ENCODE data around the gene MCTP1.
"Not testable (repeated sequence)": the region's sequence is repeated elsewhere in the genome, so short reads cannot be mapped to it uniquely, and the experiment has no call there.

Gene MCTP1

DNA sequence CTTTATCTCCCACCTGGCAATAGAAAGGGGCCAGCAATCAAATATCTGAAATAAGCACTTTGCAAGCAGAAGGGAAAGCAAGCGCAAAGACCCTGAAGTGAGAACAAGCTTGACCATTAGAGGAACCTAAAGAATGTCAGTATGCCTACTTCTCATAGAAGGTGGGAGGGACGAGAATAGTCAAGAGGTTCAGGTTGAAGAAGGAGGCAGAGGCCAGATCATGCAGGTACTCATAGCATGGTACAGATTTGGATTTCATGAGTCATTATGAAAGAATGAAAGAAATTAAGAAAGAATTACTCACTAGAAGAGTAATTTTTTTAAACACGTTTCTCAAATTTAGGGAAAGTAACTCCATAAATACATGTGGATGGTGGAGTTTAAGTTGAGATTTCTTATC is 33.7 kb downstream of the MCTP1 start:
- DNase-seq, result no peak

DNA sequence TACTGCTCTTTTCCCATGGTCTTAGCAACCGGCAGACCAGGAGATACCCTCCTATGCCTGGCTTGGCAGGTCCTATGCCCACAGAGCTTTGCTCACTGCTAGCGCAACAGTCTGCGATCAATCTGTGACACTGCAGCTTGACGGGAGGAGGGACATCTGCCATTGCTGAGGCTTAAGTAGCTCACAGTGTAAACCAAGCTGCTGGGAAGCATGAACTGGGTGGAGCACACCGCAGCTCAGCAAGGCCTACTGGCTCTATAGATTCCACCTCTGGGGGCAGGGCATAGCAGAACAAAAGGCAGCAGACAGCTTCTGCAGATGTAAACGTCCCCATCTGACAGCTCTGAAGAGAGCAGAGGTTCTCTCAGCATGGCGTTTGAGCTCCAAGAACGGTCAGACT is 40.4 kb downstream of the MCTP1 start:
- DNase-seq, result no peak

DNA sequence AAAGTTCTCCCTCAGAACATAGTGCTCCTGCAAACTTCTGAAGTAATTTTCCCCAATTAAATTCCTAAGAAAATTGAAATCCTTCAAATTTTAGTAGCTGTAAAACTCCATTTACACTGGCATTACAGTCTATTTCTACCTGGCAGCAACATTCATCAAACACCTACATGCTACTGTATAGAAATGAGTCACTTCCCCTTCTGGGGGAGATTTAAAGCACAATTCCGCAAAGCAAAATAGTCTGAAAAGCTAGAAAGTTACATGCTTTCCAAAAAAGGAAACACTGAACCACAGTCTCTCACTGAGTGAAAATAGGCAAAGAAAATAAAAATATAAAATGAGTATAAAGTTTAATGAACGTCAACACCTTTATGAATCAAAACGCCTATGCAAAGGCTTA is 43.3 kb downstream of the MCTP1 start:
- no peak for DNase-seq

DNA sequence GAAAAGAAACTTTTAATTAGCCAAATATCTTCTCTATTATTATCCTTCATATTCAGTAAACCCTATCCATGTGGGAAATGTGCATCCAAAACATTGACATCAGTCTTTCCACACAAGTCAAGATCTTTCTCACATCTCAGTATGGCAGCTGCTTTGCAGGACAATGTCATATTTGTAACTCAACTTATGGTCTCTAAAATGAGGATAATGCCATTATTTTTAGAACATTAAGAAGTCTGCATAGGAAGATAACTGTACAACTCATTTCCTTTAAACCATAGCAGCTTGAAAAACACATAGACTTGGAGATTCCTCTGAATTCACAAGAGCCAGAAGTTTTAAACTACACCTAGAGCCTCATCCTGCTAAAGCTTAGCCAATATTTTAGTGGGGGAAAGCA is 43.7 kb downstream of the MCTP1 start:
- no peak for DNase-seq

DNA sequence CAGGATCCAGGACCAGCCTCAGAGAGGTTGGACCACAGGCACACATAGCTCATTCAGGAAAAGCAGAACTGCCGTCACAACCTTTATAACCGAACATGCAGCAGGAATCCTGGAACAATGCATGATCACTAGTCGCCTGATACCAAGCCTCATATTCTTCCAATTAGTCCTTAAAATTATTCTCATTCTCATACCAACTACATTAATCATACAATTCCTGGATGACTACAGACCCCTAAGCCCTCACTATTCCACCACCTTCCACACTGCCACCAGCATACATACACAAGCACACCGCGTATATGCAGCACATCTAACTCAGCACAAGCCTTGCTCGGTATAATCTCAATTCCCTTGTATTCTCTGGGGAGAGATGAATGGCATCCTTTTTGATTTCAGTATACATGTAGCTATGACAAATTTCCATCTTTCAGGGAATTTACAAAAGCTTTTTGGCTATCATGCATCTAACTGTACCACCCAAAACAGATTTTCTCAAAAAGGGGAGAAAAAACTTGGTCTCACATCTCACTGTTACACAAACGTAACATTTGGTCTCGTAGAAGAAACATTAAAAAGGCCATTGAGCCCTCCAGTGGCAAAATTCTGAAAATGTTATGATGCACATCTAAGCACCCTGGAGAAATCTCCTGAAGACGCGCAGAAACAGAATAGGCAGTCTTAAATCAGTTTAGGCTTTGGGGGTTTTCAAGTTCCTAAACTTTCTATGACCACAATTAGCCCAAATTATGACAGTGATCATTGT is 46.2 kb downstream of the MCTP1 start:
- no peak for DNase-seq

DNA sequence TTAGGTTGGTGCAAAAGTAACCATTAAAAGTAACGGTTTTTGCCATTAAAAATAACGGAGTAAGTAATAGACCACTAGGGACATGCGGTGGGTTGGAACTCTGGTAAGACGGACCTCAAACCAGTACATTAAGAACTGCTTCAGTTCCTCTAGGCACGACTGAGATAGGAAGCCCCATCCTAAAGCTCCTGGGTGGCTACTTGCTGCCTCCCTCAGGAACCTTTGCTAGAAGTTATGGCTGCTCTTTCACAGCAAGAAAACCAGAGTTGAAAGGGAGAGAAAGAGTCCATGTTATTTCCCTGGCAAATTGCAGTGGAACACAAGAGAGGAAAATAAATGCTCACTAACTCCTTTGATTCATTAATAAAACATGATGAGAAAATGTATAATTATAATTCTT is 47.6 kb downstream of the MCTP1 start:
- no peak for DNase-seq

GRCh38 chr5:95235439-95235982 is 49.4 kb downstream of the MCTP1 start:
- no peak for DNase-seq

DNA sequence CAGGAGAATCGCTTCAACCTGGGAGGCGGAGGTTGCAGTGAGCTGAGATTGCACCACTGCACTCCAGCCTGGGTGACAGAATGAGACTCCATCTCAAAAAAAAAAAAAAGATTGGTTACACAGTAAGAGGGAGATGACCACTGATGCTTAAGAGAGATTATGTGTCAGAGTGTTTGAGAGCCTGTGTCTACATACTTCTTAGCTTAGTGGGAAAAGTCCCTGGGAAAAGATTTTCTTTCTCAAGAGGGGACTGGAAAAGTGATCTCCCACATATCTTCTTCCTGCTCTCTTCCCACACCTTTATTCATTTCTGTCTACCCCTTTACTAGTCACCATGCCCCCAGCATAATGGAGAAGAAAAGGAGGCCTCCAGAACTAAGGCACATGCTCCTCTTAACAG is 55.2 kb downstream of the MCTP1 start:
- DNase-seq, result no peak

- DNase-seq, result no peak
Observed at GRCh38 chr5:95224701-95225459, 60.0 kb downstream of the MCTP1 start.

DNA sequence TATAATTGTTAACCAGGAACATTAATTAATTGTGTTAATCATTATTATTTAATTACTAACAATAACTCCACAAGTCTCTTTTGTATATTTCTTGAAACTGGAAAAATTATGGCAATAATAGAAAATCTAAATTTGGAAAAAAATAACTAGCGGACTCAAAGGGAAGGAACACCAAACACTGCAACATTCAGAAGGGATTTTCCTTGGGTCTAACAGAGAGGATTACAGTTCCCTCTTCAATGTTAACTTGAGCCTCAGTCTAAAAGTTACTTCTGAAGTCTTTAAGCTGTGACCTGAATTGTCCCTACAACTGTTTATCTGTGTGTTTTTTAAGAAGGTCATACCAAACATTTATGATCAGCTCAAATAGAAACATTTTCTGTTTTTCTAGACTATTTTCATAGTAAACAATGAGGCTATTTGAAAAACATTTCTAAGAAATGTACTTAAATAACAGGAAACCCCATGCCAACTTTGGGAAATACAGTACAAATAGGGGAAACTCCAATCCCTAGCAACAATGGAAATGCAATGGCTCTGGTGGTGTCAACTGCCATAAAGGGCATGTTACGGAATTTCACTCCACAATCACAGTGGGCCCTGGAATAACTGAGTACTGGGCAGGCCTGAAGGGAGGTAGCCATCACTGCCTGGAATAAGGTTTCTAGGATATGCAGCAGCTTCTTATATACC is 61.2 kb downstream of the MCTP1 start:
- DNase-seq, result no peak

GRCh38 chr5:95222836-95223235 is 62.1 kb downstream of the MCTP1 start:
- DNase-seq, result no peak

DNA sequence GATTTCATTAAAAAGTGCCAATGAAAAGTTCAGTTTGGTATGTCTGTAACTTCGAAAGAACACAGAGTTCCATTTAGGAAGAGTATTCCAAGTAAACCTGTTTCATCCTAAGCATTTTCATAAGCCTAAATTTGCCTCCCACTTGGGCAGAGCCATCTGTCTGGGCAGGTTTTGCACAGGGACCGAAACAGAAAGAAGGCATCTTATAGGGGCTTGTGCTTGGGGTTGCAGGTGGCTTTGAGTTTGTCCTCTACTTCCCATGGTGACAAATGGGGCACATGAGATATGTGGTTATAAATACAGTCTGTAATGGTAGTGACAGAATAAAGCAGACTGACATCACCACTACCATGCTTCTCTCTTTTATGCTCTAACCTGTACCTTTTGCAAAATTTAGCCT is 63.7 kb downstream of the MCTP1 start:
- no peak for DNase-seq

DNA sequence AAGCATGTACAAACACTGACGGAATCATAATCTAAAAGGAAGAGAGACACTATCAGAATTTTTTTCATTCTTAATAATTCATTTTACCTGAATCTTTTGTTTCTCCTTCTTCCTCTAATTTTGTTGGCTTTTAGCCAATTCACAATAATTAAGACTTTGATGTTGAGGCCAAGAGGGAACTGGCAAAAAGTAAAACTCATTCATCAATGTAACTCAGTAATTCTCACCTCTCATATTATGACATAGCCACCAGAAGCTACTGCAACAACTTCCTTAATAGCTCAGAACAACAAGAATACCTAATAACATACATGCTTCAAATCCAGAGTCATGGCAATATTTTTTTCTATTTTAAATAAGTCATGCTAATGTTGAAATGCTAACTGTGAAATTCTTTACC is 64.5 kb downstream of the MCTP1 start:
- DNase-seq, result no peak

GRCh38 chr5:95219411-95219810 is 65.5 kb downstream of the MCTP1 start:
- no peak for DNase-seq

GRCh38 chr5:95217881-95218280 is 67.0 kb downstream of the MCTP1 start:
- no peak for DNase-seq

- DNase-seq, result no peak
Observed at GRCh38 chr5:95217351-95217750, 67.5 kb downstream of the MCTP1 start.

DNA sequence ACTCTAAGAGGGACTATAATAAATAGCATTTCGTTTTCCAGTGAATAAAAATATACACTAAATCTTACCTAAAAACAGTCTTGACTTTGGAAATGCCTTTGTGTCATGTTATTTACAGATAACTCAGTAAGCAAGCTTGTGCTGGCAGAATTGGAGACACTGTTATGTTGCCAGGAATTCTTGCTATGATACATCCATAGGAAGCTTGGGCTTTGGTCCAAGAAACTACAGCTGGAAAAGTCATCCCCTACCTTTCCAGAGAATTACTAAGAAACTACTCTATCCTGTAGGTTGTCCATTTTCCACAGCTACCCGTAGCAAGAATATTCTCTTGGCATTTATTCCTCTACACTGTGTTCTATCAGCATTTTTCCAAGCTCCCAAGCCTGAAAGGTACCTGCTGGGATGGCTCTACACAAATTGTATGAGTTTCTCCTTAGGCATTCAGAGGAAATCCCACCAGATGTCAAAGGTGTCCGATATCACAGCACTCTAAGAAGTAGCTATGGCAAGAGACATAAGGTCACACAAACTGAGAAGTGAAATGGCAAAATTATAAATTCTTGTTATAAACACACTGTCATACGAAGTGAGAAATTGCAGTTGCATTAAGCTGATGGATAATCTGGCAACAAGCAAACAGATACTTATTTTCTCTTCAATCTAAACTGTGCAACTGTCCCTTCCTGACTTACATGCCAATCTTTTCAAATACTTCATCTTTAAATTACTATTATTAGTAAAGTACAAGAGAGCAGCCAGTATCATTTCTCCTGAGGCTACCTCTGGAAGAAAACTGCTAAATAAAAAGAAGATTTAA is 68.5 kb downstream of the MCTP1 start:
- no peak for DNase-seq

DNA sequence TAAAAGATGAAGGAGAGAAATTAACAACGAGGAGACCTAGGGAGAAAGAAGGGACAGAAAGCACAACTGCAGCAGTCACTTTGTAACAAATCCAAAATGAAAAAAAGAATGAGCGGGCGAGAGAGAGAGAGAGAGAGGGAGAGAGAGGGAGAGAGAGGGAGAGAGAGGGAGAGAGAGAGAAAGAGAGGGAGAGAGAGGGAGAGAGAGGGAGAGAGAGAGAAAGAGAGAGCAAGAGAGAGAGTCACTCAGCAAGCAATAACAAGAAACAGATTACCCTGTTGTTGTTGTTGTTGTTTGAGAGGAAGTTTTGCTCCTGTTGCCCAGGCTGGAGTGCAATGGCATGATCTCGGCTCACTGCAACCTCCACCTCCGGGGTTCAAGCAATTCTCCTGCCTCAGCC is 77.1 kb downstream of the MCTP1 start:
- not testable (repeated sequence) for DNase-seq

GRCh38 chr5:95194856-95195255 is 90.0 kb downstream of the MCTP1 start:
- no peak for DNase-seq

GRCh38 chr5:95191330-95191729 is 93.6 kb downstream of the MCTP1 start:
- DNase-seq, result no peak

- DNase-seq, result no peak
Observed at GRCh38 chr5:95184924-95185323, 100.0 kb downstream of the MCTP1 start.

- no peak for DNase-seq
Observed at GRCh38 chr5:95181644-95182043, 103.2 kb downstream of the MCTP1 start.

Data from stimulated activated CD4-positive, alpha-beta T cell treated with anti-CD3 and anti-CD28 coated beads, Interleukin-2, amount 100 ng/mL, for 24 hours (primary cell).